H1 (cell line): ENCODE data around the gene ADD3. TPM values are rescaled to one million over a fixed set of nuclear protein-coding genes. Genes with fewer than 3 reads are reported as not detected.

Experiments
- CTCF ChIA-PET: fragments of 300-600 bp; sonication (Branson Sonifier 250); formaldehyde crosslinking; loops from one replicate; lab custom pipeline; 2021; ENCODE audit not compliant: partially characterized antibody; lab: Charles Lee
- POLR2A ChIA-PET: fragments of 300-600 bp; sonication (Branson Sonifier 250); formaldehyde crosslinking; loops from one replicate; lab custom pipeline; 2021; ENCODE audit warnings: inconsistent platforms; ENCODE audit not compliant: partially characterized antibody; lab: Charles Lee
- DNase-seq, 2 experiments: peaks; one replicate each; pipeline versions ENCODE4 v3.0.0 to v3.0.0-alpha.2; 2010 to 2022; ENCODE audit warnings: low spot score in 2 of 2, low read depth in 1 of 2, mixed read lengths in 1 of 2
- FAIRE-seq: peaks from 2 replicates; lab custom pipeline; 2011; peaks lifted over from hg19 to GRCh38; lab: Jason Lieb, UNC
- H2AFZ ChIP-seq: 2 replicates; pipeline ENCODE4 v1.8.1; 2012; ENCODE audit warnings: low read length, inconsistent platforms
- H2AK5ac ChIP-seq: 2 replicates; pipeline ENCODE4 v1.6.1; 2013; ENCODE audit warnings: low read depth, low read length
- H2BK120ac ChIP-seq: replicated peaks from 2 replicates; pipeline ENCODE3; 2013; ENCODE audit warnings: low read depth, low read length, inconsistent platforms
- H2BK12ac ChIP-seq: 2 replicates; pipeline ENCODE4 v1.6.1; 2013; ENCODE audit warnings: low read depth, low read length
- H2BK15ac ChIP-seq: 2 replicates; pipeline ENCODE4 v1.6.1; 2013; ENCODE audit warnings: low read length
- H2BK20ac ChIP-seq: 2 replicates; pipeline ENCODE4 v1.6.1; 2013; ENCODE audit warnings: low read length
- H2BK5ac ChIP-seq: 2 replicates; pipeline ENCODE4 v1.6.1; 2013; ENCODE audit warnings: low read depth, low read length
- H3K14ac ChIP-seq: 2 replicates; pipeline ENCODE4 v1.6.1; 2013; ENCODE audit warnings: inconsistent platforms; ENCODE audit not compliant: insufficient read length
- H3K18ac ChIP-seq: 2 replicates; pipeline ENCODE4 v1.6.1; 2013; ENCODE audit warnings: low read length; ENCODE audit errors: extremely low read depth
- H3K23ac ChIP-seq: 2 replicates; pipeline ENCODE4 v1.6.1; 2013; ENCODE audit warnings: inconsistent platforms; ENCODE audit not compliant: insufficient read length
- H3K23me2 ChIP-seq: 2 replicates; pipeline ENCODE4 v1.6.1; 2013; ENCODE audit warnings: low read depth, low read length
- H3K27ac ChIP-seq: 2 replicates; pipeline ENCODE4 v1.6.1; 2011; ENCODE audit warnings: low read depth, low read length, inconsistent platforms
- H3K27me3 ChIP-seq, 4 experiments: replicated peaks in 1 of 4; 1 replicate in 1 of 4; 2 replicates in 3 of 4; pipeline versions ENCODE4 v1.6.1 to v1.8.1; 2011 to 2013; ENCODE audit warnings: low read length in 3 of 4, mild to moderate bottlenecking in 3 of 4, inconsistent platforms in 2 of 4, mixed read lengths in 2 of 4, moderate library complexity in 1 of 4; ENCODE audit not compliant: control insufficient read depth in 3 of 4, insufficient read depth in 3 of 4; ENCODE audit errors: extremely low read depth in 1 of 4
- H3K36me3 ChIP-seq, 4 experiments: 2 replicates each; pipeline versions ENCODE4 v1.6.1 to v1.8.1; 2011 to 2013; ENCODE audit warnings: mild to moderate bottlenecking in 4 of 4, low read length in 3 of 4, moderate library complexity in 2 of 4, control low read depth in 1 of 4, inconsistent platforms in 1 of 4; ENCODE audit not compliant: insufficient read depth in 4 of 4, control insufficient read depth in 2 of 4
- H3K4ac ChIP-seq: replicated peaks from 2 replicates; pipeline ENCODE3; 2013; ENCODE audit warnings: low read length, low read depth, mixed read lengths, inconsistent platforms; ENCODE audit not compliant: insufficient read length
- H3K4me1 ChIP-seq, 4 experiments: replicated peaks in 1 of 4; 1 replicate in 1 of 4; 2 replicates in 3 of 4; pipeline versions ENCODE4 v1.6.1 to v1.8.1; 2011 to 2013; ENCODE audit warnings: low read length in 3 of 4, inconsistent platforms in 2 of 4, mixed read lengths in 1 of 4; ENCODE audit not compliant: insufficient read depth in 4 of 4, control insufficient read depth in 3 of 4
- H3K4me2 ChIP-seq, 2 experiments: 2 replicates each; pipeline versions ENCODE4 v1.6.1 to v1.8.1; 2011 to 2013; ENCODE audit warnings: low read depth in 2 of 2, low read length in 2 of 2, control low read depth in 1 of 2, inconsistent platforms in 1 of 2, mild to moderate bottlenecking in 1 of 2; ENCODE audit not compliant: insufficient read depth in 1 of 2
- H3K4me3 ChIP-seq, 4 experiments: fragments of 200-600, 300-600 bp in 1 of 4; sonication (generic), shearing (Covaris generic), sonication (Bioruptor Twin) in 1 of 4; 2 replicates each; pipeline versions ENCODE4 v1.5.1 to v1.8.1; 2011 to 2016; ENCODE audit warnings: low read length in 4 of 4, low read depth in 3 of 4, control low read depth in 2 of 4, inconsistent platforms in 2 of 4, mild to moderate bottlenecking in 2 of 4, mixed read lengths in 1 of 4, moderate library complexity in 1 of 4; ENCODE audit not compliant: insufficient read depth in 2 of 4; ENCODE audit errors: extremely low read depth in 1 of 4
- H3K56ac ChIP-seq: replicated peaks from 2 replicates; pipeline ENCODE3; 2013; ENCODE audit warnings: low read depth, mild to moderate bottlenecking, mixed read lengths, low read length, inconsistent platforms; ENCODE audit not compliant: insufficient read length
- H3K79me1 ChIP-seq: 2 replicates; pipeline ENCODE4 v1.6.1; 2013; ENCODE audit warnings: low read depth, low read length, control low read depth
- H3K79me2 ChIP-seq, 2 experiments: 2 replicates each; pipeline versions ENCODE4 v1.6.1 to v1.8.1; 2012 to 2013; ENCODE audit warnings: low read length in 2 of 2, mild to moderate bottlenecking in 2 of 2, inconsistent platforms in 1 of 2; ENCODE audit not compliant: insufficient read depth in 2 of 2, control insufficient read depth in 1 of 2
- H3K9ac ChIP-seq, 4 experiments: replicated peaks in 1 of 4; 1 replicate in 1 of 4; 2 replicates in 3 of 4; pipeline versions ENCODE4 v1.6.1 to v1.8.1; 2011 to 2013; ENCODE audit warnings: low read depth in 3 of 4, low read length in 3 of 4, control low read depth in 2 of 4, mild to moderate bottlenecking in 2 of 4, moderate library complexity in 2 of 4, inconsistent platforms in 1 of 4; ENCODE audit errors: extremely low read depth in 1 of 4
- H3K9me3 ChIP-seq, 2 experiments: 2 replicates each; pipeline versions ENCODE4 v1.6.1 to v1.8.1; 2012 to 2013; ENCODE audit warnings: mild to moderate bottlenecking in 2 of 2, moderate library complexity in 2 of 2, control low read depth in 1 of 2, inconsistent platforms in 1 of 2, low read depth in 1 of 2, low read length in 1 of 2, mixed read lengths in 1 of 2; ENCODE audit not compliant: insufficient read depth in 2 of 2
- H4K20me1 ChIP-seq, 2 experiments: replicated peaks in 1 of 2; 2 replicates each; pipeline versions ENCODE3 to v1.8.1; 2011 to 2013; ENCODE audit warnings: inconsistent platforms in 2 of 2, low read length in 2 of 2, mild to moderate bottlenecking in 1 of 2; ENCODE audit not compliant: insufficient read depth in 2 of 2, control insufficient read depth in 1 of 2
- H4K5ac ChIP-seq: 2 replicates; pipeline ENCODE4 v1.6.1; 2013; ENCODE audit warnings: low read length, low read depth, mixed read lengths, inconsistent platforms; ENCODE audit not compliant: insufficient read length
- H4K8ac ChIP-seq: 2 replicates; pipeline ENCODE4 v1.8.0; 2013; ENCODE audit warnings: mild to moderate bottlenecking, moderate library complexity, low read length, inconsistent platforms; ENCODE audit not compliant: insufficient read depth; ENCODE audit errors: extremely low read depth
- H4K91ac ChIP-seq: replicated peaks from 2 replicates; pipeline ENCODE3; 2013; ENCODE audit warnings: low read length, mixed read lengths, inconsistent platforms; ENCODE audit not compliant: insufficient read length
- BACH1 ChIP-seq: IDR thresholded peaks from 2 replicates; pipeline ENCODE4 v1.6.1; 2012; ENCODE audit warnings: low read length, improper control_type of control experiment
- BCL11A ChIP-seq, 2 experiments: IDR thresholded peaks; one replicate each; pipeline ENCODE4 v1.6.1; 2011; ENCODE audit warnings: low read depth in 2 of 2, low read length in 2 of 2, mild to moderate bottlenecking in 2 of 2
- CBX8 ChIP-seq: fragments of 300-800, 300-1000 bp; sonication (generic); IDR thresholded peaks from 2 replicates; pipeline ENCODE4 v1.7.1; 2016; ENCODE audit warnings: low read depth, low read length, borderline replicate concordance
- CREB1 ChIP-seq: IDR thresholded peaks from 2 replicates; pipeline ENCODE4 v1.6.1; 2012; ENCODE audit warnings: inconsistent platforms
- GTF2F1 ChIP-seq: IDR thresholded peaks from 2 replicates; pipeline ENCODE4 v1.6.1; 2012; ENCODE audit warnings: low read depth, low read length, improper control_type of control experiment, borderline replicate concordance
- KDM4A ChIP-seq: IDR thresholded peaks from one replicate; pipeline ENCODE4 v1.7.1; 2012; ENCODE audit warnings: low read depth, mild to moderate bottlenecking, moderate library complexity, low read length, inconsistent platforms; ENCODE audit not compliant: severe bottlenecking
- NRF1 ChIP-seq: IDR thresholded peaks from 2 replicates; pipeline ENCODE4 v1.6.1; 2011; ENCODE audit warnings: mild to moderate bottlenecking, low read depth, low read length, improper control_type of control experiment
- SP4 ChIP-seq: IDR thresholded peaks from 2 replicates; pipeline ENCODE4 v1.6.1; 2012; ENCODE audit warnings: low read length, inconsistent platforms
- TAF1 ChIP-seq: IDR thresholded peaks from 2 replicates; pipeline ENCODE4 v1.6.1; 2011; ENCODE audit warnings: mild to moderate bottlenecking, low read depth, low read length
- TBP ChIP-seq: IDR thresholded peaks from 2 replicates; pipeline ENCODE4 v1.6.1; 2011; ENCODE audit warnings: low read depth, low read length, improper control_type of control experiment
- ZNF274 ChIP-seq: IDR thresholded peaks from 2 replicates; pipeline ENCODE4 v1.7.0; 2012; ENCODE audit warnings: low read length, borderline replicate concordance; ENCODE audit errors: extremely low read depth
- WGBS, 2 experiments: shearing (Covaris generic) in 1 of 2; methylation state at CpG; one replicate each; pipeline versions ENCODE4 v1.1.6 to v1.1.7; 2013 to 2015; ENCODE audit warnings: low lambda C conversion rate in 2 of 2, mixed read lengths in 2 of 2, inconsistent platforms in 1 of 2, low coverage in 1 of 2, missing lambda C conversion rate in 1 of 2; ENCODE audit not compliant: insufficient replicate concordance in 2 of 2, insufficient coverage in 1 of 2, insufficient read length in 1 of 2; ENCODE audit errors: extremely low coverage in 1 of 2, missing lambda C conversion rate in 1 of 2; 5-methylcytosine and 5-hydroxymethylcytosine counted together
- polyA plus RNA-seq, 7 experiments: library from polyadenylated mRNA; depleted of rRNA in 3 of 7; stranded (reverse) in 5 of 7; unstranded in 2 of 7; fragments of >200 nt in 5 of 7; fragments of 200-250 nt in 2 of 7; gene quantifications; 1 replicate in 5 of 7; 2 replicates in 1 of 7; 4 replicates in 1 of 7; pipeline versions ENCODE4 v1.2.1 to v1.2.3, GENCODE V29; 2011 to 2013; ENCODE audit warnings: missing spikeins in 2 of 7, mixed read lengths in 2 of 7
- total RNA-seq: library from RNA; stranded (reverse); fragmentation: NEBNext Ultra II Directional; extraction: Animal tissue kit (Norgen Biotek cat#: 25700); gene quantifications from 2 replicates; pipeline ENCODE4 v1.2.1, GENCODE V29; 2021

Gene ADD3
- total and polyA plus RNA-seq, 2 of the 8 experiments (the other 6 are each of a cell fraction or from before 2014, with no cell fraction given) = 44.7 to 85.6 TPM

DNA sequence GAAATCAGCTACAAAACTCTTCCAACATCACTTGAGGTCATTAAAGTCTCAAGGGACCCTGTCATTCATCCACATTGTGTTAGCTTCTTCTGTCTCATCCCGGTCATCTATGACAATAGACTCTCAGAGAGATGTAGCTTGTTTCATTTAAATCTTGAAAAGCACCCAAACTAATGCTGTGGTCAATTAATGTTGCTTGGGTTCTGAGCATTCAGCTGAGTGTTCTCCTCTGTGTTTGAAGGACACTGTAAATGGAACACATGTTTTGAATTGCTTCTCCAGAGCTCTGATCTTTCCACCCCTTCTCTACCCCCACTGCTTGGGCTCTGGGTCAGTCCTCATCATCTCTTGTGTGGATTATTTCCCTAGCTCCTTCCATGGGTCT lies 19.6 kb upstream of the ADD3 start:
- Histone ChIP-seq H2BK12ac (no peak overlapping the region), H3K9ac (no peak overlapping the region), H4K91ac (no peak overlapping the region), H2AFZ (no peak overlapping the region), H2AK5ac (no peak overlapping the region), H4K8ac (no peak overlapping the region), H3K23me2 (no peaks in the 10 kb centered on the region), H3K14ac (no peak overlapping the region), H2BK15ac (no peak overlapping the region), H3K36me3 (no peaks in the 10 kb centered on the region), H3K18ac (no peak overlapping the region), H3K79me2 (no peaks in the 10 kb centered on the region), H2BK120ac (no peak overlapping the region), H2BK20ac (no peak overlapping the region), H2BK5ac (no peak overlapping the region), H3K4me1 (no peaks in the 10 kb centered on the region), H3K27ac (no peak overlapping the region), H3K9me3 (no peaks in the 10 kb centered on the region), H3K4me3 (no peak overlapping the region), H3K27me3 (no peaks in the 10 kb centered on the region), H3K4me2 (no peak overlapping the region), H3K56ac (no peak overlapping the region), H3K4ac (no peak overlapping the region), H3K79me1 (no peaks in the 10 kb centered on the region), H4K5ac (no peak overlapping the region), H3K23ac (no peak overlapping the region), H4K20me1 (no peaks in the 10 kb centered on the region)
- POLR2A ChIA-PET = interaction anchor here (1.0 to 2.9 kb wide), 2 partner anchors 10 to 20 kb away, joined by 4 to 8 read pairs; partner anchors contain the start of gene ADD3
- no peak for DNase-seq
- TF ChIP-seq NRF1 = no peak
- no peak for TF ChIP-seq SP4
- TF ChIP-seq ZNF274 = no peak
- no peak for TF ChIP-seq BCL11A (IDR thresholded peaks at IDR 0.05; ENCODE audit: low read depth in 2 of 2, low read length in 2 of 2)
- TF ChIP-seq TAF1 = no peak
- no peak for TF ChIP-seq TBP
- no peak for TF ChIP-seq KDM4A
- TF ChIP-seq CBX8 = no peak
- no peak for TF ChIP-seq CREB1
- TF ChIP-seq BACH1 = no peak
- no peak for TF ChIP-seq GTF2F1
- WGBS, 2 experiments = 93% methylated on average over 1 of the region's 1 CpG; no CpG with 5 or more reads in 1 of the 2 experiments
- CTCF ChIA-PET = interaction anchor here (0.9 to 7.7 kb wide), 11 partner anchors 9 to 104 kb away, joined by 3 to 90 read pairs (median 5); no protein-coding TSS in a partner anchor
- FAIRE-seq = no peak
